H1 (cell line): ENCODE data around the gene RGP1. TPM values are rescaled to one million over a fixed set of nuclear protein-coding genes. Genes with fewer than 3 reads are reported as not detected.

Experiments used
- CTCF ChIA-PET: fragments of 300-600 bp; sonication (Branson Sonifier 250); formaldehyde crosslinking; loops from one replicate; lab custom pipeline; 2021; ENCODE audit not compliant: partially characterized antibody; lab: Charles Lee
- POLR2A ChIA-PET: fragments of 300-600 bp; sonication (Branson Sonifier 250); formaldehyde crosslinking; loops from one replicate; lab custom pipeline; 2021; ENCODE audit warnings: inconsistent platforms; ENCODE audit not compliant: partially characterized antibody; lab: Charles Lee
- DNase-seq, 2 experiments: peaks; one replicate each; pipeline versions ENCODE4 v3.0.0 to v3.0.0-alpha.2; 2010 to 2022; ENCODE audit warnings: low spot score in 2 of 2, low read depth in 1 of 2, mixed read lengths in 1 of 2
- FAIRE-seq: peaks from 2 replicates; lab custom pipeline; 2011; peaks lifted over from hg19 to GRCh38; lab: Jason Lieb, UNC
- H2AFZ ChIP-seq: 2 replicates; pipeline ENCODE4 v1.8.1; 2012; ENCODE audit warnings: low read length, inconsistent platforms
- H2AK5ac ChIP-seq: 2 replicates; pipeline ENCODE4 v1.6.1; 2013; ENCODE audit warnings: low read depth, low read length
- H2BK120ac ChIP-seq: replicated peaks from 2 replicates; pipeline ENCODE3; 2013; ENCODE audit warnings: low read depth, low read length, inconsistent platforms
- H2BK12ac ChIP-seq: 2 replicates; pipeline ENCODE4 v1.6.1; 2013; ENCODE audit warnings: low read depth, low read length
- H2BK15ac ChIP-seq: 2 replicates; pipeline ENCODE4 v1.6.1; 2013; ENCODE audit warnings: low read length
- H2BK20ac ChIP-seq: 2 replicates; pipeline ENCODE4 v1.6.1; 2013; ENCODE audit warnings: low read length
- H2BK5ac ChIP-seq: 2 replicates; pipeline ENCODE4 v1.6.1; 2013; ENCODE audit warnings: low read depth, low read length
- H3K14ac ChIP-seq: 2 replicates; pipeline ENCODE4 v1.6.1; 2013; ENCODE audit warnings: inconsistent platforms; ENCODE audit not compliant: insufficient read length
- H3K18ac ChIP-seq: 2 replicates; pipeline ENCODE4 v1.6.1; 2013; ENCODE audit warnings: low read length; ENCODE audit errors: extremely low read depth
- H3K23ac ChIP-seq: 2 replicates; pipeline ENCODE4 v1.6.1; 2013; ENCODE audit warnings: inconsistent platforms; ENCODE audit not compliant: insufficient read length
- H3K23me2 ChIP-seq: 2 replicates; pipeline ENCODE4 v1.6.1; 2013; ENCODE audit warnings: low read depth, low read length
- H3K27ac ChIP-seq: 2 replicates; pipeline ENCODE4 v1.6.1; 2011; ENCODE audit warnings: low read depth, low read length, inconsistent platforms
- H3K27me3 ChIP-seq, 4 experiments: replicated peaks in 1 of 4; 1 replicate in 1 of 4; 2 replicates in 3 of 4; pipeline versions ENCODE4 v1.6.1 to v1.8.1; 2011 to 2013; ENCODE audit warnings: low read length in 3 of 4, mild to moderate bottlenecking in 3 of 4, inconsistent platforms in 2 of 4, mixed read lengths in 2 of 4, moderate library complexity in 1 of 4; ENCODE audit not compliant: control insufficient read depth in 3 of 4, insufficient read depth in 3 of 4; ENCODE audit errors: extremely low read depth in 1 of 4
- H3K36me3 ChIP-seq, 4 experiments: 2 replicates each; pipeline versions ENCODE4 v1.6.1 to v1.8.1; 2011 to 2013; ENCODE audit warnings: mild to moderate bottlenecking in 4 of 4, low read length in 3 of 4, moderate library complexity in 2 of 4, control low read depth in 1 of 4, inconsistent platforms in 1 of 4; ENCODE audit not compliant: insufficient read depth in 4 of 4, control insufficient read depth in 2 of 4
- H3K4ac ChIP-seq: replicated peaks from 2 replicates; pipeline ENCODE3; 2013; ENCODE audit warnings: low read length, low read depth, mixed read lengths, inconsistent platforms; ENCODE audit not compliant: insufficient read length
- H3K4me1 ChIP-seq, 4 experiments: replicated peaks in 1 of 4; 1 replicate in 1 of 4; 2 replicates in 3 of 4; pipeline versions ENCODE4 v1.6.1 to v1.8.1; 2011 to 2013; ENCODE audit warnings: low read length in 3 of 4, inconsistent platforms in 2 of 4, mixed read lengths in 1 of 4; ENCODE audit not compliant: insufficient read depth in 4 of 4, control insufficient read depth in 3 of 4
- H3K4me2 ChIP-seq, 2 experiments: 2 replicates each; pipeline versions ENCODE4 v1.6.1 to v1.8.1; 2011 to 2013; ENCODE audit warnings: low read depth in 2 of 2, low read length in 2 of 2, control low read depth in 1 of 2, inconsistent platforms in 1 of 2, mild to moderate bottlenecking in 1 of 2; ENCODE audit not compliant: insufficient read depth in 1 of 2
- H3K4me3 ChIP-seq, 4 experiments: fragments of 200-600, 300-600 bp in 1 of 4; sonication (generic), shearing (Covaris generic), sonication (Bioruptor Twin) in 1 of 4; 2 replicates each; pipeline versions ENCODE4 v1.5.1 to v1.8.1; 2011 to 2016; ENCODE audit warnings: low read length in 4 of 4, low read depth in 3 of 4, control low read depth in 2 of 4, inconsistent platforms in 2 of 4, mild to moderate bottlenecking in 2 of 4, mixed read lengths in 1 of 4, moderate library complexity in 1 of 4; ENCODE audit not compliant: insufficient read depth in 2 of 4; ENCODE audit errors: extremely low read depth in 1 of 4
- H3K56ac ChIP-seq: replicated peaks from 2 replicates; pipeline ENCODE3; 2013; ENCODE audit warnings: low read depth, mild to moderate bottlenecking, mixed read lengths, low read length, inconsistent platforms; ENCODE audit not compliant: insufficient read length
- H3K79me1 ChIP-seq: 2 replicates; pipeline ENCODE4 v1.6.1; 2013; ENCODE audit warnings: low read depth, low read length, control low read depth
- H3K79me2 ChIP-seq, 2 experiments: 2 replicates each; pipeline versions ENCODE4 v1.6.1 to v1.8.1; 2012 to 2013; ENCODE audit warnings: low read length in 2 of 2, mild to moderate bottlenecking in 2 of 2, inconsistent platforms in 1 of 2; ENCODE audit not compliant: insufficient read depth in 2 of 2, control insufficient read depth in 1 of 2
- H3K9ac ChIP-seq, 4 experiments: replicated peaks in 1 of 4; 1 replicate in 1 of 4; 2 replicates in 3 of 4; pipeline versions ENCODE4 v1.6.1 to v1.8.1; 2011 to 2013; ENCODE audit warnings: low read depth in 3 of 4, low read length in 3 of 4, control low read depth in 2 of 4, mild to moderate bottlenecking in 2 of 4, moderate library complexity in 2 of 4, inconsistent platforms in 1 of 4; ENCODE audit errors: extremely low read depth in 1 of 4
- H3K9me3 ChIP-seq, 2 experiments: 2 replicates each; pipeline versions ENCODE4 v1.6.1 to v1.8.1; 2012 to 2013; ENCODE audit warnings: mild to moderate bottlenecking in 2 of 2, moderate library complexity in 2 of 2, control low read depth in 1 of 2, inconsistent platforms in 1 of 2, low read depth in 1 of 2, low read length in 1 of 2, mixed read lengths in 1 of 2; ENCODE audit not compliant: insufficient read depth in 2 of 2
- H4K20me1 ChIP-seq, 2 experiments: replicated peaks in 1 of 2; 2 replicates each; pipeline versions ENCODE3 to v1.8.1; 2011 to 2013; ENCODE audit warnings: inconsistent platforms in 2 of 2, low read length in 2 of 2, mild to moderate bottlenecking in 1 of 2; ENCODE audit not compliant: insufficient read depth in 2 of 2, control insufficient read depth in 1 of 2
- H4K5ac ChIP-seq: 2 replicates; pipeline ENCODE4 v1.6.1; 2013; ENCODE audit warnings: low read length, low read depth, mixed read lengths, inconsistent platforms; ENCODE audit not compliant: insufficient read length
- H4K8ac ChIP-seq: 2 replicates; pipeline ENCODE4 v1.8.0; 2013; ENCODE audit warnings: mild to moderate bottlenecking, moderate library complexity, low read length, inconsistent platforms; ENCODE audit not compliant: insufficient read depth; ENCODE audit errors: extremely low read depth
- H4K91ac ChIP-seq: replicated peaks from 2 replicates; pipeline ENCODE3; 2013; ENCODE audit warnings: low read length, mixed read lengths, inconsistent platforms; ENCODE audit not compliant: insufficient read length
- RAD21 ChIP-seq, 2 experiments: IDR thresholded peaks in 1 of 2; conservative IDR thresholded peaks in 1 of 2; 2 replicates each; pipeline ENCODE4 v1.6.1; 2011; ENCODE audit warnings: low read depth in 2 of 2, low read length in 2 of 2, improper control_type of control experiment in 1 of 2, inconsistent platforms in 1 of 2, mild to moderate bottlenecking in 1 of 2, moderate library complexity in 1 of 2
- SIN3A ChIP-seq, 2 experiments: IDR thresholded peaks in 1 of 2; conservative IDR thresholded peaks in 1 of 2; 2 replicates each; pipeline ENCODE4 v1.6.1; 2011 to 2012; ENCODE audit warnings: low read length in 2 of 2, improper control_type of control experiment in 1 of 2, low read depth in 1 of 2, mild to moderate bottlenecking in 1 of 2
- WGBS, 2 experiments: shearing (Covaris generic) in 1 of 2; methylation state at CpG; one replicate each; pipeline versions ENCODE4 v1.1.6 to v1.1.7; 2013 to 2015; ENCODE audit warnings: low lambda C conversion rate in 2 of 2, mixed read lengths in 2 of 2, inconsistent platforms in 1 of 2, low coverage in 1 of 2, missing lambda C conversion rate in 1 of 2; ENCODE audit not compliant: insufficient replicate concordance in 2 of 2, insufficient coverage in 1 of 2, insufficient read length in 1 of 2; ENCODE audit errors: extremely low coverage in 1 of 2, missing lambda C conversion rate in 1 of 2; 5-methylcytosine and 5-hydroxymethylcytosine counted together
- polyA plus RNA-seq, 7 experiments: library from polyadenylated mRNA; depleted of rRNA in 3 of 7; stranded (reverse) in 5 of 7; unstranded in 2 of 7; fragments of >200 nt in 5 of 7; fragments of 200-250 nt in 2 of 7; gene quantifications; 1 replicate in 5 of 7; 2 replicates in 1 of 7; 4 replicates in 1 of 7; pipeline versions ENCODE4 v1.2.1 to v1.2.3, GENCODE V29; 2011 to 2013; ENCODE audit warnings: missing spikeins in 2 of 7, mixed read lengths in 2 of 7
- total RNA-seq: library from RNA; stranded (reverse); fragmentation: NEBNext Ultra II Directional; extraction: Animal tissue kit (Norgen Biotek cat#: 25700); gene quantifications from 2 replicates; pipeline ENCODE4 v1.2.1, GENCODE V29; 2021
- TF ChIP-seq, protein P1 (sequence below), 3 experiments: IDR thresholded peaks; 1 replicate in 2 of 3; 2 replicates in 1 of 3; pipeline versions ENCODE4 v1.5.1 to v1.6.1; 2011; ENCODE audit warnings: low read length in 3 of 3, mild to moderate bottlenecking in 3 of 3, inconsistent platforms in 2 of 3, low read depth in 1 of 3, moderate library complexity in 1 of 3; ENCODE audit not compliant: insufficient read depth in 1 of 3; ENCODE audit errors: control extremely low read depth in 1 of 3

RGP1 gene
- total and polyA plus RNA-seq, 2 of the 8 experiments (the other 6 are each of a cell fraction or from before 2014, with no cell fraction given): 11.8 to 22.7 TPM

DNA sequence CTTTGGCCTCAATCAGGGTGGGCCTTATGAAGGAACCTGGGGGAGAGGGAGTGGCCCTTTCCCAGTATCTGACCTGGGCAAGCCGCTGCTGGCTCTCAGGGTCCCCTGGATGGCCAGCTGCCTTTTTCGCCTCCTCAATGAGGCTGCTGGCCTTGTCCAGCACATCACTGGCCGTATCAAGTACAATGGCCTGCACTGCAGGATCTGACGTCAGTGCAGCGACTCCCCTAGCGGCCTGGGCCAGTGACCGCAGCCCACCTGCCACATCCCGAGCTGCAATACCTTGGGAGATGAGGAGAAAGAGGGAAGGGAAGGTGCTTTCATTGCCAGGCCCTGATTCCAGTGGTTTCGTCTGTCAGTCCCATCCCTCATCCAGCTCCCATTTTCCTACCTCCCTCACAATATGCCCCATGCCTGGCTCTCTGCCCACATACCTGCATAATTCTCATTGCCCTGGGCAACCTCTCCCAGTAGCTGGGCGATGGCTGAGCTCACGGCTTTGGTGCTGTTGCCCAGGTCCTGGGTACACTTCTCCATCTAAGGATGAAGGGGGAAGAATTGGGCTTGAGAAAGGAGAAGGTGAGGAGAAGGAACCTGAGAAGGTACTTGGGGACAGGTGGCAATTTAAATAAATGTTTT, 36.2 kb upstream of the RGP1 start:
- Histone ChIP-seq H2BK5ac (no peak overlapping the region), H3K9ac (no peak overlapping the region), H4K20me1 (peaks cover 0 to 5% of the 10 kb centered on the region in 2 experiments), H3K4me1 (no peaks in the 10 kb centered on the region), H3K79me2 (no peaks in the 10 kb centered on the region), H2AK5ac (no peak overlapping the region), H3K27me3 (no peaks in the 10 kb centered on the region), H3K23me2 (no peaks in the 10 kb centered on the region), H4K8ac (no peak overlapping the region), H3K56ac (no peak overlapping the region), H3K14ac (no peak overlapping the region), H3K4ac (no peak overlapping the region), H3K18ac (no peak overlapping the region), H3K4me2 (no peak overlapping the region), H2AFZ (no peak overlapping the region), H2BK20ac (no peak overlapping the region), H3K79me1 (peaks cover 3% of the 10 kb centered on the region; the same call in 1 of the 2 replicates), H3K4me3 (no peak overlapping the region), H3K23ac (no peak overlapping the region), H3K36me3 (peaks cover 31 to 84% (median 60%) of the 10 kb centered on the region in 4 experiments; a peak in 7 of 8 replicates), H3K27ac (no peak overlapping the region), H4K5ac (no peak overlapping the region), H2BK120ac (no peak overlapping the region), H2BK12ac (no peak overlapping the region), H4K91ac (no peak overlapping the region), H3K9me3 (no peaks in the 10 kb centered on the region), H2BK15ac (no peak overlapping the region)
- 86% methylated on average over 11 of the region's 11 CpGs; no CpG with 5 or more reads in 1 of the 2 experiments for WGBS, 2 experiments
- no peak for DNase-seq
- CTCF ChIA-PET: interaction anchor here (0.5 to 13.8 kb wide), 15 partner anchors 9 to 208 kb away, joined by 3 to 199 read pairs (median 5); partner anchors contain the start of genes ARHGEF39, CCDC107, CREB3 and RMRP
- POLR2A ChIA-PET: interaction anchor here (0.7 to 10.5 kb wide), 8 partner anchors 8 to 43 kb away, joined by 3 to 51 read pairs (median 3); no protein-coding TSS in a partner anchor
- FAIRE-seq: no peak
- TF ChIP-seq RAD21 (IDR thresholded peaks at IDR 0.05 in 1 of 2, conservative IDR thresholded peaks at IDR 0.05 in 1 of 2; ENCODE audit: low read depth in 2 of 2, low read length in 2 of 2): peak; percentile 21 to 22; a peak in 2 of 4 replicates
- no peak for TF ChIP-seq SIN3A (conservative IDR thresholded peaks at IDR 0.05 in 1 of 2, IDR thresholded peaks at IDR 0.05 in 1 of 2; ENCODE audit: low read depth in 1 of 2, low read length in 2 of 2)
- TF ChIP-seq, protein P1, sequence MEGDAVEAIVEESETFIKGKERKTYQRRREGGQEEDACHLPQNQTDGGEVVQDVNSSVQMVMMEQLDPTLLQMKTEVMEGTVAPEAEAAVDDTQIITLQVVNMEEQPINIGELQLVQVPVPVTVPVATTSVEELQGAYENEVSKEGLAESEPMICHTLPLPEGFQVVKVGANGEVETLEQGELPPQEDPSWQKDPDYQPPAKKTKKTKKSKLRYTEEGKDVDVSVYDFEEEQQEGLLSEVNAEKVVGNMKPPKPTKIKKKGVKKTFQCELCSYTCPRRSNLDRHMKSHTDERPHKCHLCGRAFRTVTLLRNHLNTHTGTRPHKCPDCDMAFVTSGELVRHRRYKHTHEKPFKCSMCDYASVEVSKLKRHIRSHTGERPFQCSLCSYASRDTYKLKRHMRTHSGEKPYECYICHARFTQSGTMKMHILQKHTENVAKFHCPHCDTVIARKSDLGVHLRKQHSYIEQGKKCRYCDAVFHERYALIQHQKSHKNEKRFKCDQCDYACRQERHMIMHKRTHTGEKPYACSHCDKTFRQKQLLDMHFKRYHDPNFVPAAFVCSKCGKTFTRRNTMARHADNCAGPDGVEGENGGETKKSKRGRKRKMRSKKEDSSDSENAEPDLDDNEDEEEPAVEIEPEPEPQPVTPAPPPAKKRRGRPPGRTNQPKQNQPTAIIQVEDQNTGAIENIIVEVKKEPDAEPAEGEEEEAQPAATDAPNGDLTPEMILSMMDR (IDR thresholded peaks at IDR 0.05; ENCODE audit: control extremely low read depth in 1 of 3, insufficient read depth in 1 of 3, low read depth in 1 of 3, low read length in 3 of 3): peak in 2 of 3 experiments; percentile 39 to 45; a peak in 3 of 4 replicates
